ENCODE data around the gene F11R. TPM values are rescaled to one million over a fixed set of nuclear protein-coding genes. Genes with fewer than 3 reads are reported as not detected.

The F11R gene
- 90.7 and 115 TPM in 2 replicates for total RNA-seq (2013; cell fraction: nucleolus; rRNA removed)
- 23.7 and 33.2 TPM in 2 replicates for total RNA-seq (2014; rRNA removed)
- 29.5 and 31.9 TPM in 2 replicates for total RNA-seq (2014; rRNA removed; fragmentation: Illumina TruSeq; extraction: Trizol)
- total RNA-seq (2021) = 29.8 and 33.2 TPM in 2 replicates
- 18.2 TPM for polyA plus RNA-seq (2011; ENCODE audit: low read depth)
- polyA plus RNA-seq (2011; rRNA removed) = 51.8 and 80.9 TPM in 2 replicates
- polyA plus RNA-seq (2011; cell fraction: cytosol; rRNA removed) = 63.3 and 86.3 TPM in 2 replicates
- 29.5 and 52.8 TPM in 2 replicates for polyA plus RNA-seq (2011; cell fraction: nucleus; rRNA removed)
- polyA plus RNA-seq (2012) = 27.6 and 42.8 TPM in 2 replicates
- 54.5 and 71.7 TPM in 2 replicates for polyA plus RNA-seq (2014; fragmentation: Illumina TruSeq; extraction: Trizol)
- polyA plus RNA-seq (2014; fragmentation: Nextera tagmentation; extraction: Ambion mirVana) = 10 to 100 TPM; 15.3 TPM
- polyA plus RNA-seq (2014; rRNA removed) = 21.0 and 23.4 TPM in 2 replicates
- 10 to 100 TPM; 21.3 to 24.9 TPM for polyA plus RNA-seq (2016; fragmentation: Nextera tagmentation; extraction: Ambion mirVana)
- 82.5 and 112 TPM in 2 replicates for polyA minus RNA-seq (2011; rRNA and poly(A)+ RNA removed)
- polyA minus RNA-seq (2011; cell fraction: cytosol; rRNA and poly(A)+ RNA removed) = 13.3 and 16.4 TPM in 2 replicates
- 10.6 and 12.9 TPM in 2 replicates for polyA minus RNA-seq (2011; cell fraction: nucleus; rRNA and poly(A)+ RNA removed)
- Bru-seq, nascent RNA = percentile 79 among the genes with signal in this experiment
- BruChase-seq, experiment 1, labeled RNA remaining after a 6-hour chase = percentile 97 among the genes with signal in this experiment
- percentile 97 among the genes with signal in this experiment for BruChase-seq, experiment 2, labeled RNA remaining after a 2-hour chase
- long read RNA-seq, experiment 1, partial matches to known transcripts = 0 of 5 reads
- long read RNA-seq, experiment 1, other reads (novel, unspliced or antisense) = 5 of 5 reads
- long read RNA-seq, experiment 2, partial matches to known transcripts = 11 of 12 reads
- long read RNA-seq, experiment 2, other reads (novel, unspliced or antisense) = 1 of 12 reads

- in situ Hi-C loops (cut with MboI) (no loop called here), intact Hi-C loops (cut with micrococcal nuclease; ENCODE audit: unreplicated experiment) (no loop called here)
- SMC1A ChIA-PET (ENCODE audit: uncharacterized antibody, unreplicated experiment) = interaction anchor here (0.5 to 4.2 kb wide), 17 partner anchors 8 to 116 kb away, joined by 3 to 23 read pairs (median 6); partner anchors contain the start of genes ARHGAP30, KLHDC9, TSTD1 and USF1
- CTCF ChIA-PET = interaction anchor here (0.6 to 3.4 kb wide), 15 partner anchors 9 to 376 kb away, joined by 3 to 18 read pairs (median 7); partner anchors contain the start of genes ARHGAP30, ITLN2, TSTD1 and USF1
- RAD21 ChIA-PET (ENCODE audit: unreplicated experiment) = interaction anchor here (0.6 to 4.4 kb wide), 13 partner anchors 12 to 158 kb away, joined by 3 to 40 read pairs (median 4); partner anchors contain the start of genes ARHGAP30, CD244, ITLN2 and KLHDC9
- no peaks in the 10 kb centered on the region for H3K27me3 ChIP-seq (replicated peaks in 1 of 2; ENCODE audit: control insufficient read depth in 2 of 2, insufficient read depth in 2 of 2, low read length in 1 of 2)
- DNase-seq (ENCODE audit: low read depth, low spot score) (no peak), ATAC-seq (peak; percentile 72), FAIRE-seq (peak; percentile 61)
- no peaks in the 10 kb centered on the region for H4K20me1 ChIP-seq (ENCODE audit: control insufficient read depth, insufficient read depth)
- H3K4me3 ChIP-seq = peak within 1 kb of the TSS; percentile 75
- peak within 1 kb of the TSS; percentile 83 for H2AFZ ChIP-seq (ENCODE audit: control insufficient read depth, low read depth, low read length)
- H3K4me1 ChIP-seq (ENCODE audit: control insufficient read depth, insufficient read depth, low read length) = peaks cover 19% of the 10 kb centered on the region
- peaks cover 34% of the 10 kb centered on the region for H3K79me2 ChIP-seq (ENCODE audit: control insufficient read depth, insufficient read depth, low read length)
- POLR2A ChIA-PET = interaction anchor here (0.7 to 2.9 kb wide), 16 partner anchors 7 to 134 kb away, joined by 3 to 36 read pairs (median 7); partner anchors contain the start of genes ARHGAP30, TSTD1 and USF1
- BruUV-seq (replicated peaks) = TSS peak; percentile 78
- H3K9ac ChIP-seq (ENCODE audit: control insufficient read depth, insufficient read depth, low read length) = peak within 1 kb of the TSS; percentile 68
- H3K36me3 ChIP-seq (ENCODE audit: control insufficient read depth in 2 of 2, insufficient read depth in 2 of 2, low read length in 1 of 2) = no peaks in the 10 kb centered on the region
- no peaks in the 10 kb centered on the region; the same call in 2 of the 3 replicates for H3K9me3 ChIP-seq (replicated peaks; ENCODE audit: control insufficient read depth, insufficient read depth, low read length)
- H3K4me2 ChIP-seq (ENCODE audit: control insufficient read depth, insufficient read depth) = peak within 1 kb of the TSS; percentile 88
- peak within 1 kb of the TSS; percentile 33 for H3K27ac ChIP-seq (ENCODE audit: control insufficient read depth, insufficient read depth)
- WGBS (ENCODE audit: insufficient coverage, insufficient replicate concordance, low lambda C conversion rate, missing lambda C conversion rate) = 4% methylated on average over 34 of the region's 36 CpGs
- TF ChIP-seq SMC3 (IDR thresholded peaks at IDR 0.05; ENCODE audit: borderline replicate concordance, low read length) (no peak), LARP7 (IDR thresholded peaks at IDR 0.05) (peak; percentile 86), CHD2 (IDR thresholded peaks at IDR 0.05; ENCODE audit: borderline replicate concordance, low read depth, low read length) (peak; percentile 78; the same call in 1 of the 2 replicates), CBFB (IDR thresholded peaks at IDR 0.05; ENCODE audit: low read depth) (peak; percentile 15; the same call in 1 of the 2 replicates), STAT1 (conservative IDR thresholded peaks at IDR 0.05) (0 out of 2 replicates have a peak, but pooled peaks have one; percentile 17), ZNF217 (IDR thresholded peaks at IDR 0.05) (no peak), BRCA1 (IDR thresholded peaks at IDR 0.05; ENCODE audit: low read depth, low read length) (no peak), KDM1A (IDR thresholded peaks at IDR 0.05; ENCODE audit: borderline replicate concordance) (no peak), RELA (IDR thresholded peaks at IDR 0.05; ENCODE audit: borderline replicate concordance, partially characterized antibody) (no peak), BACH1 (IDR thresholded peaks at IDR 0.05; ENCODE audit: borderline replicate concordance) (no peak; the same call in 1 of the 2 replicates)
- TF ChIP-seq, protein P1, sequence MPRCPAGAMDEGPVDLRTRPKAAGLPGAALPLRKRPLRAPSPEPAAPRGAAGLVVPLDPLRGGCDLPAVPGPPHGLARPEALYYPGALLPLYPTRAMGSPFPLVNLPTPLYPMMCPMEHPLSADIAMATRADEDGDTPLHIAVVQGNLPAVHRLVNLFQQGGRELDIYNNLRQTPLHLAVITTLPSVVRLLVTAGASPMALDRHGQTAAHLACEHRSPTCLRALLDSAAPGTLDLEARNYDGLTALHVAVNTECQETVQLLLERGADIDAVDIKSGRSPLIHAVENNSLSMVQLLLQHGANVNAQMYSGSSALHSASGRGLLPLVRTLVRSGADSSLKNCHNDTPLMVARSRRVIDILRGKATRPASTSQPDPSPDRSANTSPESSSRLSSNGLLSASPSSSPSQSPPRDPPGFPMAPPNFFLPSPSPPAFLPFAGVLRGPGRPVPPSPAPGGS (IDR thresholded peaks at IDR 0.05; ENCODE audit: borderline replicate concordance, insufficient read depth, low read depth, low read length, poor library complexity, severe bottlenecking) = no peak
- TF ChIP-seq, protein P2, sequence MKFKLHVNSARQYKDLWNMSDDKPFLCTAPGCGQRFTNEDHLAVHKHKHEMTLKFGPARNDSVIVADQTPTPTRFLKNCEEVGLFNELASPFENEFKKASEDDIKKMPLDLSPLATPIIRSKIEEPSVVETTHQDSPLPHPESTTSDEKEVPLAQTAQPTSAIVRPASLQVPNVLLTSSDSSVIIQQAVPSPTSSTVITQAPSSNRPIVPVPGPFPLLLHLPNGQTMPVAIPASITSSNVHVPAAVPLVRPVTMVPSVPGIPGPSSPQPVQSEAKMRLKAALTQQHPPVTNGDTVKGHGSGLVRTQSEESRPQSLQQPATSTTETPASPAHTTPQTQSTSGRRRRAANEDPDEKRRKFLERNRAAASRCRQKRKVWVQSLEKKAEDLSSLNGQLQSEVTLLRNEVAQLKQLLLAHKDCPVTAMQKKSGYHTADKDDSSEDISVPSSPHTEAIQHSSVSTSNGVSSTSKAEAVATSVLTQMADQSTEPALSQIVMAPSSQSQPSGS (IDR thresholded peaks at IDR 0.05; ENCODE audit: low read length) = no peak
- TF ChIP-seq, protein P3, sequence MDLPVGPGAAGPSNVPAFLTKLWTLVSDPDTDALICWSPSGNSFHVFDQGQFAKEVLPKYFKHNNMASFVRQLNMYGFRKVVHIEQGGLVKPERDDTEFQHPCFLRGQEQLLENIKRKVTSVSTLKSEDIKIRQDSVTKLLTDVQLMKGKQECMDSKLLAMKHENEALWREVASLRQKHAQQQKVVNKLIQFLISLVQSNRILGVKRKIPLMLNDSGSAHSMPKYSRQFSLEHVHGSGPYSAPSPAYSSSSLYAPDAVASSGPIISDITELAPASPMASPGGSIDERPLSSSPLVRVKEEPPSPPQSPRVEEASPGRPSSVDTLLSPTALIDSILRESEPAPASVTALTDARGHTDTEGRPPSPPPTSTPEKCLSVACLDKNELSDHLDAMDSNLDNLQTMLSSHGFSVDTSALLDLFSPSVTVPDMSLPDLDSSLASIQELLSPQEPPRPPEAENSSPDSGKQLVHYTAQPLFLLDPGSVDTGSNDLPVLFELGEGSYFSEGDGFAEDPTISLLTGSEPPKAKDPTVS (IDR thresholded peaks at IDR 0.05; ENCODE audit: low read depth, low read length) = no peak
Measured at GRCh38 chr1:161020509-161021164, at the start of gene F11R. Gene F11R (minus strand): TSS chr1:161021152. CDS start chr1:161021073, 79 bp downstream.

All from GM12878 (cell line).